HEK293T (cell line): ENCODE results near the gene EVA1C.

Experiments
- ARNT ChIP-seq: fragments of 450-650 bp; IDR thresholded peaks from 2 replicates; pipeline ENCODE4 v1.6.1; 2017; ENCODE audit warnings: mild to moderate bottlenecking
- CTBP1 ChIP-seq: fragments of 450-650 bp; IDR thresholded peaks from 2 replicates; pipeline ENCODE4 v1.6.1; 2016; ENCODE audit warnings: borderline replicate concordance
- ELF4 ChIP-seq: fragments of 450-650 bp; IDR thresholded peaks from 2 replicates; pipeline ENCODE4 v1.6.1; 2017; ENCODE audit warnings: antibody characterized with exemption
- FOXA1 ChIP-seq: fragments of 450-650 bp; IDR thresholded peaks from 2 replicates; pipeline ENCODE4 v1.6.1; 2016; ENCODE audit warnings: mild to moderate bottlenecking
- FOXM1 ChIP-seq: fragments of 450-650 bp; IDR thresholded peaks from 2 replicates; pipeline ENCODE4 v1.6.1; 2017; ENCODE audit warnings: mild to moderate bottlenecking, borderline replicate concordance
- HDGF ChIP-seq: fragments of 450-650 bp; IDR thresholded peaks from 2 replicates; pipeline ENCODE4 v1.6.1; 2017; ENCODE audit warnings: antibody characterized with exemption, borderline replicate concordance
- LEF1 ChIP-seq: fragments of 450-650 bp; IDR thresholded peaks from 2 replicates; pipeline ENCODE4 v1.6.1; 2017; ENCODE audit warnings: mild to moderate bottlenecking, borderline replicate concordance
- NFRKB ChIP-seq: fragments of 450-650 bp; IDR thresholded peaks from 2 replicates; pipeline ENCODE4 v1.6.1; 2016; ENCODE audit warnings: mild to moderate bottlenecking, moderate library complexity
- PKNOX1 ChIP-seq: fragments of 450-650 bp; IDR thresholded peaks from 2 replicates; pipeline ENCODE4 v1.6.1; 2016
- SP1 ChIP-seq: fragments of 450-650 bp; IDR thresholded peaks from 2 replicates; pipeline ENCODE4 v1.6.1; 2017
- SUZ12 ChIP-seq: fragments of 450-650 bp; IDR thresholded peaks from 2 replicates; pipeline ENCODE4 v1.6.1; 2016; ENCODE audit warnings: mild to moderate bottlenecking
- TARDBP ChIP-seq: fragments of 450-650 bp; IDR thresholded peaks from 2 replicates; pipeline ENCODE4 v1.6.1; 2016

- TF ChIP-seq SUZ12 (no peak), ELF4 (no peak), NFRKB (no peak), FOXM1 (no peak), PKNOX1 (no peak), HDGF (no peak), ARNT (no peak), TARDBP (no peak), LEF1 (no peak), SP1 (no peak), FOXA1 (no peak), CTBP1 (no peak)
These were observed 126.9 kb downstream of the EVA1C start for GRCh38 chr21:32539378-32539777.
